Tibial artery (tissue), 4 donors: ENCODE data around the gene KRT75.

Source experiments
- DNase-seq, 2 donors: peaks; one replicate each; pipeline ENCODE4 v3.0.0-alpha.2; 2019
- H3K27ac ChIP-seq, 2 donors: fragments of 200-600 bp; sonication (generic) in 1 of 2; 1 replicate in 1 of 2; 2 replicates in 1 of 2; pipeline ENCODE4 v1.5.1; 2018 to 2019; ENCODE audit warnings: mild to moderate bottlenecking in 1 of 2
- H3K27me3 ChIP-seq, 2 donors: fragments of 200-600 bp; sonication (generic) in 1 of 2; one replicate each; pipeline versions ENCODE4 v1.5.1 to v1.6.0; 2016 to 2019
- H3K36me3 ChIP-seq, 3 donors: fragments of 200-600 bp; sonication (generic) in 2 of 3; one replicate each; pipeline ENCODE4 v1.5.1; 2016 to 2019; ENCODE audit warnings: mild to moderate bottlenecking in 2 of 3
- H3K4me1 ChIP-seq, 4 donors: fragments of 200-600 bp; sonication (generic) in 2 of 4; 1 replicate in 3 of 4; 2 replicates in 1 of 4; pipeline ENCODE4 v1.5.1; 2016 to 2019
- H3K4me3 ChIP-seq, 2 donors: fragments of 200-600 bp; sonication (generic) in 1 of 2; 1 replicate in 1 of 2; 2 replicates in 1 of 2; pipeline ENCODE4 v1.5.1; 2018 to 2019; ENCODE audit warnings: mild to moderate bottlenecking in 2 of 2
- H3K9me3 ChIP-seq, 3 donors: fragments of 200-600 bp; sonication (generic) in 1 of 3; one replicate each; pipeline ENCODE4 v1.5.1; 2016 to 2019
- intact Hi-C: fragments of 100-400 bp; cut with DNase I; formaldehyde crosslinking; loops from one replicate; pipeline ENCODE4 v1.15.0; 2023; ENCODE audit warnings: low total_unique reads
- TF ChIP-seq, protein P1 (sequence below), 2 experiments: fragments of 200-600 bp in 1 of 2; fragments of 450-650 bp in 1 of 2; IDR thresholded peaks; one replicate each; pipeline ENCODE4 v1.5.1; 2017 to 2019; ENCODE audit warnings: antibody characterized with exemption in 2 of 2, mild to moderate bottlenecking in 1 of 2, moderate library complexity in 1 of 2

KRT75 gene

GRCh38 chr12:52396656-52397055 lies 37.5 kb downstream of the KRT75 start:
- Histone ChIP-seq H3K4me1 (peaks cover 0 to 10% (median 1%) of the 10 kb centered on the region in 4 donors), H3K36me3 (no peaks in the 10 kb centered on the region), H3K27ac (no peak overlapping the region), H3K9me3 (no peaks in the 10 kb centered on the region), H3K4me3 (no peak overlapping the region), H3K27me3 (peaks cover 0 to 26% of the 10 kb centered on the region in 2 donors)
- no peak for DNase-seq
- TF ChIP-seq, protein P1, sequence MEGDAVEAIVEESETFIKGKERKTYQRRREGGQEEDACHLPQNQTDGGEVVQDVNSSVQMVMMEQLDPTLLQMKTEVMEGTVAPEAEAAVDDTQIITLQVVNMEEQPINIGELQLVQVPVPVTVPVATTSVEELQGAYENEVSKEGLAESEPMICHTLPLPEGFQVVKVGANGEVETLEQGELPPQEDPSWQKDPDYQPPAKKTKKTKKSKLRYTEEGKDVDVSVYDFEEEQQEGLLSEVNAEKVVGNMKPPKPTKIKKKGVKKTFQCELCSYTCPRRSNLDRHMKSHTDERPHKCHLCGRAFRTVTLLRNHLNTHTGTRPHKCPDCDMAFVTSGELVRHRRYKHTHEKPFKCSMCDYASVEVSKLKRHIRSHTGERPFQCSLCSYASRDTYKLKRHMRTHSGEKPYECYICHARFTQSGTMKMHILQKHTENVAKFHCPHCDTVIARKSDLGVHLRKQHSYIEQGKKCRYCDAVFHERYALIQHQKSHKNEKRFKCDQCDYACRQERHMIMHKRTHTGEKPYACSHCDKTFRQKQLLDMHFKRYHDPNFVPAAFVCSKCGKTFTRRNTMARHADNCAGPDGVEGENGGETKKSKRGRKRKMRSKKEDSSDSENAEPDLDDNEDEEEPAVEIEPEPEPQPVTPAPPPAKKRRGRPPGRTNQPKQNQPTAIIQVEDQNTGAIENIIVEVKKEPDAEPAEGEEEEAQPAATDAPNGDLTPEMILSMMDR (IDR thresholded peaks at IDR 0.05) = no peak
- intact Hi-C loops = loop anchor here (5.0 kb wide), 1 partner anchor 466 kb away; no protein-coding TSS in a partner anchor

GRCh38 chr12:52395761-52396434 lies 38.3 kb downstream of the KRT75 start:
- intact Hi-C loops = loop anchor here (5.0 kb wide), 1 partner anchor 466 kb away; no protein-coding TSS in a partner anchor
- TF ChIP-seq, protein P1 (IDR thresholded peaks at IDR 0.05) = no peak
- Histone ChIP-seq H3K4me3 (no peak overlapping the region), H3K27ac (no peak overlapping the region), H3K4me1 (peaks cover 0 to 17% (median 5%) of the 10 kb centered on the region in 4 donors), H3K27me3 (peaks cover 0 to 24% of the 10 kb centered on the region in 2 donors), H3K9me3 (no peaks in the 10 kb centered on the region), H3K36me3 (no peaks in the 10 kb centered on the region)
- DNase-seq = no peak

DNA sequence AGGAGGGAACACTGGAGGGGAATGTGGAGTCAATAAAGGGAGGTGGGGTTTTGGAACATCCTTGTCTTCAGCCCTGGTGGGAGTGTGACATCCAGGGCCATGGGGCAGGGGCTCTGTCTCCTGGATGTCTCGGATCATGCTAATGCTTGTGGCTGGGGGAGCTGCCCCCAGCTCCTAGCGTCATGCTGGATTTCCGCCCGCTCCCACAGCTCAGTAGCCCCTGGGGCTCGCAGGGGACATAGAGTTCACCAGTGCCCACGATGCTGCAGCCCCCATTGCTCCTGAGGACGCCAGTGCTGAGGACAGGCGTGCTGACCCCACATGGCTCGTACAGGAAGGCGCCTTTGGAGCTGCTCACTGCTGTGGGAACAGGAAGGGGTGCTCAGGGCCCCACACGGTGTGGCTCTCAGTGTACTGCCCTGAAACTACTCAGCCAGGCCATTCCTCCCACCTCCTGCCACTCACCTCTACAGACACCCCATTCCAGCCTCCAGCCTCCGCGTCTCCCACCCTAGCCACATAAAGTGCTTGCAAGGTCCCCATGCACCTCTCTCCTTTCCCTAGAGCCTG lies 39.2 kb downstream of the KRT75 start:
- intact Hi-C loops = loop anchor here (5.0 kb wide), 1 partner anchor 467 kb away; no protein-coding TSS in a partner anchor
- H3K27me3 ChIP-seq = peaks cover 0 to 14% of the 10 kb centered on the region in 2 donors
- H3K27ac ChIP-seq = no peak overlapping the region
- H3K4me3 ChIP-seq = no peak overlapping the region
- H3K4me1 ChIP-seq = peaks cover 0 to 17% (median 7%) of the 10 kb centered on the region in 4 donors
- TF ChIP-seq, protein P1 (IDR thresholded peaks at IDR 0.05) = no peak
- DNase-seq = no peak
- H3K9me3 ChIP-seq = no peaks in the 10 kb centered on the region
- H3K36me3 ChIP-seq = no peaks in the 10 kb centered on the region

DNA sequence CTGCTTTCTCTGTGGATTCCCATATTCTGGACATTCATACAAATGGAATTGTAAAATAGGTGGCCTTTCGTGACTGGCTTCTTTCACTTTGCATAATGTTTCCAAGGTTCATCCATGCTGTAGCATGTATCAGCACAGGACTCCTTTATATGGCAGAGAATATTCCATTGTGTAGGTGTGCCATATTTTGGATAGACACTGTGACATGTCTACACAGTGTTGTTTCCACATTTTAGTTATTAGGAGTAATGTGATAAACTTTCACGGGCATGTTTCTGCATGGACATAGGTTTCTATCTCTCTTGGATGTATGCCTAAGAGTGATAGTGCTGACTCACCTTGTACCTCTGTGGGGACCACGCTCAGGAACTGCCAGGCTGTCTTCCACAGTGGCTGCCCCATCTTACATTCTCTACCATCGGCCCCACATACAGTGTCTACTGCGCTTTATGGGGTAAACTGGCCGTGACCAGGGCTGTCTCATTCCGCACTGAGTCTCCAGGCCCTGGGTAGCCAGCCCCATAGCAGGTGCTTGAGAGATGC lies 41.6 kb downstream of the KRT75 start:
- no peak overlapping the region for H3K27ac ChIP-seq
- no peaks in the 10 kb centered on the region for H3K9me3 ChIP-seq

GRCh38 chr12:52391618-52392002 lies 42.6 kb downstream of the KRT75 start:
- peak; percentile 46 to 89 for DNase-seq
- Histone ChIP-seq H3K27me3 (peaks cover 0 to 15% of the 10 kb centered on the region in 2 donors), H3K4me1 (peaks cover 0 to 17% (median 7%) of the 10 kb centered on the region in 4 donors), H3K36me3 (no peaks in the 10 kb centered on the region), H3K4me3 (no peak overlapping the region), H3K9me3 (no peaks in the 10 kb centered on the region), H3K27ac (peak overlapping the region in 1 of 2 donors; percentile 8)
- intact Hi-C loops = no loop called here
- TF ChIP-seq, protein P1 (IDR thresholded peaks at IDR 0.05) = no peak

More for the DNA sequence above, 41.6 kb downstream of the KRT75 start:
- peaks cover 0 to 17% (median 7%) of the 10 kb centered on the region in 4 donors for H3K4me1 ChIP-seq
- DNase-seq = no peak
- H3K4me3 ChIP-seq = no peak overlapping the region
- intact Hi-C loops = no loop called here
- peaks cover 0 to 15% of the 10 kb centered on the region in 2 donors for H3K27me3 ChIP-seq
- TF ChIP-seq, protein P1 (IDR thresholded peaks at IDR 0.05) = no peak
- no peaks in the 10 kb centered on the region for H3K36me3 ChIP-seq
